GM21723 (cell line): ENCODE data around the gene OFD1.

Experiments used
- ATAC-seq: cut with Tn5 transposase; IDR thresholded peaks from one replicate; pipeline ENCODE4 v1.9.1; 2021; ENCODE audit warnings: mild to moderate bottlenecking, moderate library complexity; ENCODE audit not compliant: unreplicated experiment

OFD1 gene

DNA sequence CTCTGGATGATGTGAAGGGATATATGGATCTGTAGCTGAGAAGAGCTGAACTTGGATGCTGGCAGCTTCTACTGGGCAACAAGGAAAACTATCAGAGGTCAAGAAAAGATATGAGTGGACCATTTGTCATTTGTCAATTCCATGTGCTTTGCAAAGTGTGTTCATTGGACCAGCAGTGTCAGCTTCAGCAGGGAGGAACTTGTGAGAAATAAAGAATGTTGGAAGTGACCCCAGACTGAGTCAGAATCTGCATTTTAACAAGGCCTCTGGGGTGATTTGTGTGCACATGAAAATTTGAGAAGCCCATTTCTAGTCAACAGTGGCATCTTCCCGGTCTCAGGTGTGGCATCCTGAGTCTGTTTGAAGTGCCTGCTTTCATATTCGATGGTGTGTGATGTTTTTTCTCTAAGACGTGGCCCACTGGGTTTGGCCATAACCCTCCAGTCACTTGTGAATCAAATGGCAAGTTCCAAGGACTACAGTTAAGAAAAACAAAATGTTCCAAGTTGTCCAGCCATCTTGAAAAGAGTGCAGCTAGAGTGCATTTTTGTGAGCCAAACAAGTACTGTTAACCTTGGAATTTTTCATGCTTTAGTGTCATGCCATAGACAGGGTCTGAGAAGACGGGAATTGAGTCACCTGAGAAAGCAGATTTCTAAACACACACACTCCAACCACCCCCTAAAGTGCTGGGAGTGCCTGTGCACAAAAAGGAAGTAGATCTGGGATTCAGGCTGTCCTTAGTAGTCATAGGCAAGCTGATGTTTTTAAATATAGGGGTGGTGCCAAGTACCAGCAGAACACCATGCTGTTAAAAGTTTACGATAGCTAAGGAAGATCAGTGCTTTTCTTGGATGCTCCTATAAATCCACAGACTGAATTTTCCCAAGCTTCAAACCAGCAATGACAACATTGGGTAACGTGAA lies 55.9 kb downstream of the OFD1 start:
- no peak for ATAC-seq

DNA sequence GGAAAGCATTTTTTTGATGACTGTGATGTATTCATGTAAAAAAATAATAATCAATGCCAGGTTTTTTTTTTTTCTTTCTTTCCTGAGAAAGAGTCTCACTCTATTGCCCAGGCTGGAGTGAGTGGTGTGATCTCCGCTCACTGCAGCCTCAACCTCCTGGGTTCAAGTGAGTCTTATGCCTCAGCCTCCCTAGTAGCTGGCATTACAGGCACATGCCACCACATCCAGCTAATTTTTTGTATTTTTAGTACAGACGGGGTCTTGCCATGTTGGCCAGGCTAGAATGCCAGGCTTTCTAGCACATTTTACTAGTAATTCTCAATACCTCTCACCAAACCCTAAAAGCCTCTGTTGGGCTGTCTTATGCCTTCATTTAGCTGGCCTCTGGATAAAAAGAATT lies 56.6 kb downstream of the OFD1 start:
- no peak for ATAC-seq

DNA sequence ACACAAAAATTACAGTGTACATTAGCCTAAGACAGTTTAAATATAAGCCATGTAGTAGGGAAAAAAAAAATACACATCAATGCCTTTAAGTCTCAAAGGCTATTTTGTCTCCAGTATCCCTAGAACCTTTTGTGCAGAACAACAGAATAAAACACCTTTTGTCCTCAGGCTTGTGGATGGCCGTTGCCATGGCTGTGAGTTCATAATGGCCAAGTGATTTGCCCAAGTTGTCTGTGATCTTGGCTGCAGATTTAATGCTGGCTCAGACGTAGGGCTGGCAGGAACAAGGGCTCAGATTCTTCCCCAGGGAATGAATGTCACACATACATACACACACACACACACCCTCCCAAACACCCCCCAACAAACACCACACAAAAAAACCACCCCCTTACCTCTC lies 57.0 kb downstream of the OFD1 start:
- ATAC-seq: no peak

DNA sequence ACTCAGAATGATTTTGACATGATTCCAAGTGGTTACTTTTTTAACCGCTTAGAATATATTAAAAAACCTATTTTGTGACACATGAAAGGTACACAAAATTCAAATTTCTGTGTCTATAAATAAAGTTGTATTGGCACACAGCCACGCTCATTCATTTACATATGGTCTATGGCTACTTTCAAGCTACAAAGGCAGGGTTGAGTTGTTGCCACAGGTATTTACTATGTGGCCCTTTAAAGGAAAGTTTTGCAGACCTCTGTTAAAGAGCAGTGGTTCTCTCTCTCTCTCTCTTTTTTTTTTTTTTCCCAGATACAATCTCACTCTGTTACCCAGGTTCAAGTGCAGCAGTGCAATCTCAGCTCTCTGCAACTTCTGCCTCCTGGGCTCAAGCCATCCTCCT lies 59.3 kb downstream of the OFD1 start:
- ATAC-seq: peak; percentile 52

DNA sequence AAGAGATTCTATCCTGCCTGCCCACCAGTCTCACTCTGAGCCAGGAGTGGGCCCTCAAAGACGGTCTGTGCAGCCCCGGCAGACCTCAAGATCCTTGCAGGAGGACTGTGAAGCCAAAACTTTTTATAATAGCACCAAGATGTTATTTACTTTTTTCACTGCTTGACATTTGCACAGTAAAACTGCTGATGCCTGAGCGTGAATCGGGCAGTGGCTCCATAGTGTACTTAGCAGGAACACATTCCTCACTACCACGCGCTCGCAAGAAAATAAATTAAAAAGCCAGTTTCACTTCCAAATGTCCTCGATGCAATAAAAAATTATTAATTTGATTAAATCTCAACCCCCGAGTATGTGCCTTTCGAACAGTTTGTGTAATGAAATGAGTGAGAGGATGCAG lies 59.9 kb downstream of the OFD1 start:
- ATAC-seq: no peak

DNA sequence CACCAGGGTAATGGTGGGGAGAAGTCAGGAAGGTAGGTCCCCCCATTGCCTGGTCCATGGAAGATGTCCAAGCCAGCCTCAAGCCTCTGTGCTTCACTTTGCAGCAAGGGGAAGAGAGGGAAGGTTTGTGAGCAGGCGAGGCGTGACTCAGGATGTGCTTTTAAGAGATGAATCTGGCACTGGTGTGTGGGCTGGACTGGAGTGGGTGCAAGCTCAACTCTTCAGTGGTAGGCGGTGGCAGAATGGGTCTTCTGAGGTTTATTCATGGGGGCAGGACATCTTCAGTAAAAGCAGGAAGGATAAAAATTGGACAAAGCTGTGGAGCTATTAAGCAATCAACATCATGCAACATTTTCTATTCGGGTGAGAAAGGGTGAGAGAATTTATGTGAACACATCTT lies 63.0 kb downstream of the OFD1 start:
- no peak for ATAC-seq

DNA sequence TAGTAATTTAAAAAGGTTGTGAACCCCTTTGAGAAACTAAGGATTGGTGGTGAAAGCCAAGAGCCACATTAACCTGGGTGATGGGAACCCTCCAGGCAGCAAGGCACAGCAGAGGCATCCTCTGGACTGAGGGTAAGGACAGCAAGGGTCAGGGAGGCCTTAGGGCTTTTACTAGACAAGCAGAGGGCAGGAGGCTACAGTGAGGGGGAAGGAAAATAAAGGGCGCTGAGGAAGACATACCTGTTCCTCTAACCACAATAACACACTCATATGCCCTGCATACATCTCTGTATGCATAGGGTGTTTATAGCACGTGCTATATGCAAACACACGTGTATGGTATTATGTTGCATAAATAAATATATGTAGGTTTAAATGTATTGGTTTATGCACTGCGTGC lies 63.6 kb downstream of the OFD1 start:
- no peak for ATAC-seq

DNA sequence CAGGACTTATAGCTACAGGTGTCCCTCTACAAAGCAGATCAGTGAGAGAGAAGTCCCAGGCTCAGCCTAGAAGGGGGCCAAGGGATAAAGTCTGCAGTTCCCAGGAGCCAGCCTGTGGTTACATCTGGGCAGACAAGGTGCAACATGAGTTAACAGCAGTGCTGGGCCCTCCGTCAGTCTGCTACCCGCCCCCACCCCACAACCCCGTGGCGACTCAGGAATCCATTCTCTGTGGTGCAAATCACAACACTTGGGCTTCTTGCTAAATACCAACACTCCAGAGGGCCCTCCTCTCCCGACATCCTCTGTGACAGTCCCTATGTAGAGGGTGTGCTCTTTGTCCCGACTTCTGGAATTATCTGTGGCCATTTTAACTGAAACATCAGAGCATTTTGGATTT lies 68.6 kb downstream of the OFD1 start:
- no peak for ATAC-seq

DNA sequence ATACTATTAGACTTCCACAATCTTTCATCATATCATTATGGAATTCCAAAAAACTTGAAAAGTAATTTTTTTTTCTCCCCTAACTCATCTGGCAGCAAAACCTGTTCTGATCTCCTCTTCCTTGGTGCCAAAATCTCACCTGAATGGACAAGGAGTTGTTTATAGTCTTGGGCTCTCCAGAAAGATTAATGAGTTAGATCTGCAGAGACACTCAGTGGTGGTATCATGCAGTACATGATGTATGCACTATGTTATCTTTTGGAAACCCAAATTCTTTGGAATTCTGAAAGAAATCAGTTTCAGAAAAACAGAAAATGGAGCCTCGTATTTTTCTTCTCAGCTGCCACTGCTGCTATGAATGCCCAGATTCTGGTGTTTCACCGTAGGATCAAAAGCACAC lies 70.7 kb downstream of the OFD1 start:
- no peak for ATAC-seq

DNA sequence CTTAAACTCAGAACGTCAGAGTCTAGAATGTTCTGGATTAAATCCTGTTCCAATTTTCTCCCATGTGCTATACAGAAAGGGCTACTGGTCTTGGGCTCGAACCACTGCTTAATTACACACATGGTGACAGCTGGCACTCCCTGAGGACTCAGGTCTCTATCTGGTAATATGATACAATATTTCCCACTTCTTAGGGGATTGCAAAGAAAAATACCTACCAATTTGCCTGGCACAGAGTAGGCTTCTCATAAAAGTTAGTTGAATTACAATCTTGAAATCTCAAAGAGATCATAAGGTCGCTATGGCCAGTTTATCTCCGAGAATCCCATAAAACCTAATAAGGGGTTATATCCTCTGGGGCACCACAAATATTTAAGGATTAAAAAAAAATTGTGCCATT lies 73.7 kb downstream of the OFD1 start:
- ATAC-seq: no peak

DNA sequence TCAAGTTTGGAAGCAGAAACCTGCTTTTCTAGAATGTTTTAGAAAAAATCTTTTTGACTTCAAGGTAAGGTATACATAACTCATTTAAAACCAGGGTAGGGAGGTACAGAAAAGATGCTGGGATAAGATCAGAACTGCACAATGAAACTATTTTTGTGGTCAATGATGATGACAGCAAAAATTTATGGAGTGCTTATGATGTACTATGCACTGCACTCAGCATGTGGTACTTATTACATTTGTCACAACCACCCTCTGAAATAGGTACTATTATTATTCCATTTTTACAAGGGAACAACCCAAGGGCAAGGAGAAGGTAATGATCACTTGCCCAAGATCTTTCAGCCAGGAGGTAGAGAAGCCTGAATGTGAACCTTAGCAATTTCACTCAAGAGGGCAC lies 74.3 kb downstream of the OFD1 start:
- no peak for ATAC-seq

DNA sequence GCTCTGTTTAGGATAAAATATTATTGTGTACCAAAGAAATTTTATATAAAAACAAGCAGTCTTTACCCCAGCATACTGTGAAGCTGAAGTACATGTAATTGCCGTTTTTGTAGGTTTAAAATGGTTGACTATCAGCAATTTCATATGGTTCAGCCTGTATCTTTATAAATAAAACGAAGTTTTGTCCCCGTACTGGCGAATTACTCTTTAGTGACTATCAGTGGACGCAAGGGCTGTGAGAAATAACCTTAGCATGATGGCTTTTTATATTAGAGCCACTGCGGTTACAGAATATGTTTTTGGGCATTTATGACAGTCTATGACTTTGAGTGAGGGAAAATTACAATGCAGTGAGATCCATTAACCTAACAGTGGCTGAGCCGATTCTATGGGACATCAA lies 81.1 kb downstream of the OFD1 start:
- ATAC-seq: no peak

DNA sequence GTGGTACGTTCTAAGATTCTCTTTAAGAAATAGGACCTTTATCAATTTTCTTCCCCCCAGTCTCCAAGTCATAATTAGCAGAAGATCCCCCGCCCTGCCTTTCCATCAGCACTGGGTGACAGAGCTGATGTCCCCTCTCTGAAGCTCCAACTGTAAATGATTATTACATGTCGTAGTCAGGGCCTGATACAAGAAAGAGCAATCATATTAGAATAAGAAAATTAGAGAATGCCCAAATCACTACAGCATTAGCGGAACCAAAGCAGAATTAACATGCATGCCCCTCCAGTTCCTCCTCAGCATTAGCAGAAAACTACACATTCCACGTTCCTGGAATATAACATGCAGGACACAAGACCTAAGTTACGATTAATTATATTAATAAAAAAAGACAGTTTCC lies 81.6 kb downstream of the OFD1 start:
- no peak for ATAC-seq

DNA sequence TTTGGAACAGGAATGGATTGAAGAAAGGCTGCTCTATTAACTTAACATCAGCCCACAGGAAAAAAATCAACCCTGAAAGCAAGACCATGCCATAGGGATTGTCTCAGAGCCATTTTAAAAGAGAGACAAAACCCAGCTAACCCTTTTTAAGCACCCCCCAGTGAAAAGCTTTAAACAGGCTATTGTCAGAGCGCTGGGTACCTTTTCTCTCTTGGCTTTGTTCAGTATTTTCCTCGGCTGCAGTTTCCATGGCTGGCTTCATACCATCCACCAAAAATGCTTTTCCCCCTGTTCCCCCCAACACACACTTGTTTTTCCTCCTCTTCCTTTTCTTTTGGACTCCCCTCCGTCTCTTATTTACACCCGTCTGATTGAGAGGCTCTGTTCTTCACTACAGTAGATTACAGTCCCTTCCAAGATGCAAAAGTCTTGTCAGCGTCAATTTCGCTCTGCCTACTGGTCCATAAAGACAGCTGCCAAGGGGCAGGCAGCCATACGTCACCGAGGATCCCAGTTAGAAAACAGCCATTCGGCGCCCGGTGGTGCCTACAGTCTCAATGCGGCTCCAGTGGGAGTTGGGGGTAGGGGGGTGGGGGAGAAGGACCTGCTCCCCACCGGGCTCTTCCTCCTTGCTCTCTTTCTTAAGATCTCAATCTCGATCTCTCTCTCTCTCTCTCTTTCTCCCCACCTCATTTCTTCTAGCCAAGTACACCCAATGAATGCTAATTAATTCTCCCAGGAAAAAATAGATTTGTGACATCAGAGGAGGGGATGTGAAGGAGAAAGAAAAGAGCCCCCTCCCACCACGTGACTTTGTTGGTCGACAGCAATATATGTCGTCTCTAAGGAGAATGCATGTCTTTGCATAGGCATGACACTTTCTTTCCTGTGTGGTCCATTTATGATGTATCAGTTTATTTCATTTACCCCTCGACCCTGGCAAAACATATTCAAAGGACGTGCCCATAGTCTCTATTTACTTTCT lies 82.4 kb downstream of the OFD1 start, which contains the start of gene GPM6B:
Gene GPM6B (minus strand): TSS at position 451 of the 985 bp plus-strand sequence. CDS start 189 bp downstream, at position 262.
- no peak for ATAC-seq
